KOPT-K1 (cell line): ENCODE results near the gene SREBF2.
A peak's percentile ranks its signal among the peaks of the same experiment; 100 is the strongest.
"Not testable (repeated sequence)": the region's sequence is repeated elsewhere in the genome, so short reads cannot be mapped to it uniquely, and the experiment has no call there.

Experiments
- H3K27ac ChIP-seq: fragments of 200-600 bp; sonication (generic); 2 replicates; pipeline ENCODE4 v1.5.1; 2016; ENCODE audit warnings: antibody characterized with exemption, mild to moderate bottlenecking, low read depth, low read length; ENCODE audit not compliant: poor library complexity, severe bottlenecking
- H3K36me3 ChIP-seq: fragments of 200-600 bp; sonication (generic); 2 replicates; pipeline ENCODE4 v1.5.1; 2017; ENCODE audit warnings: antibody characterized with exemption, mild to moderate bottlenecking, low read length, moderate library complexity; ENCODE audit not compliant: insufficient read depth
- H3K9me3 ChIP-seq: fragments of 200-600 bp; sonication (generic); 2 replicates; pipeline ENCODE4 v1.5.1; 2017; ENCODE audit warnings: antibody characterized with exemption, low read length, mild to moderate bottlenecking; ENCODE audit not compliant: insufficient read depth, poor library complexity, severe bottlenecking

SREBF2 gene

DNA sequence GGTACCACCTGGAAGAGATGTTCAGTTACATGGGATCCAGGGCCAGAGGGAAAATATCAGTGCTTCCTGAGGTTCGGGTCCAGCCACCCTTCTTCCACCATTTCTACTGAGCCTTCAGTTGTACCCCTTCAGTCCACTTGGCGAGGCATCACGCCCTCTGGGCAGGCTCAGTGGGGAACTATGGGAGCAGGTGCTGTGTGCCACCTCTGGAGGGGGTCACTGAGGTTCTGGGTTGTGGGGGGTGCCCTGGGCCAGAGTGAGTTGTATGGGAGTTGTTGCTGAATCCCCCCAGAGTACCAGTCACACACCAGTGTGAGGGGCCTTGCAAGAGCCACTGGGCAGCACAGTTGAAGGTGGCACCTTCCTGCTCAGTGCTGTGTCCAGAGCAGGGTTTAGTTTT, 2.7 kb upstream of the SREBF2 start:
- peaks cover 25% of the 10 kb centered on the region; the same call in 1 of the 2 replicates for H3K36me3 ChIP-seq
- H3K9me3 ChIP-seq = no peaks in the 10 kb centered on the region
- peak overlapping the region; percentile 7 for H3K27ac ChIP-seq

DNA sequence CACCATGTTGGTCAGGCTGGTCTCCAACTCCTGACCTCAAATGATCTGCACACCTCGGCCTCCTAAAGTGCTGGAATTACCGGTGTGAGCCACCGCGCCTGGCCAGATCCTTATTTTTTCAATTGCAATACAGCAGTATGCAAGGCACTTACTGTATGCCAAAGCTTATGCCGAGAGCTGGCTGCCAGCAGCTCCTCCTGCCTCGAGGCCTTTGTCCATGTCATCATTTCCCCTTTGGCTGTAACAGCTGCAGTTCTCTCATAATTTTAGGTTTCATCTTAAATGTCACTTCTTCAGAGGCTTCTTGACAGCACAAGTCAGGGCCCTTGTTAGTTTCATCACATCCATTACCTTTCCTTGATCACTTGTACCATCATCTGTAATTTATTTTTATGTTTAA, 1.5 kb upstream of the SREBF2 start:
- no peaks in the 10 kb centered on the region for H3K9me3 ChIP-seq
- H3K36me3 ChIP-seq = peaks cover 24% of the 10 kb centered on the region
- H3K27ac ChIP-seq = peak overlapping the region; percentile 100

DNA sequence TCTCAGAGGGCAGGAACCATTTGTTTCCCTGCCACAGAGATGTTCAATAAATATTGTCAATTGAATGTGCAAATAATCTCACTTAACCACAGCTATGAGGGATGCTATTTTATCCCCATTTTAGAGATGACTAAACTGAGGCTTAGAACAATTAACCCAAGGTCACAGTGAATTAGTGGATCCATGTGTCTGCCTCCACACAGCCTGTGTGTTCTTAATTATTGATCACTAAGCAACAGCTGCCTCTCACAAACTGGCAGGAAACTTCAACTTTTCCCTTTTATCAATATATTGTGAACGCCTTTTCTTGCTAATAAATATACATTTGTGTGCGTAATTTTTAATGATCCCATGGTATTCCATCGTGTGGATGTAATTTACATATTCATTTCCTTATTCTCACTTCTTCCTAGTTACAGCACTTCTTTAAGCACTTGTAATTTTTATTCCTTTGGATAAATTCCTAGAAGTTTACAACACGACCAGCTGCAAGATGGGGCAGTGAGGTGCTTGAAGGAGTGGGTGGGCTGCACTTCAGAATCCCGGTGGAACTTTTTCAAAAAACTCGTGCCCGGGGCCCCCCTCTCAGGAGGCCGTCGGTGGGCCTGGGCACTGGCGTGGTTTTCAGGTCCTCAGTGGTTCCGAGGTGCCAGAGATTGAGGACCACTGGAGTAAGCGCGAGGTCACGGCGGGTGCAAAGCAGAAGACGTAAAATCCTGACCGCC, 915 bp upstream of the SREBF2 start:
- Histone ChIP-seq H3K9me3 (no peaks in the 10 kb centered on the region), H3K27ac (peak overlapping the region; percentile 100), H3K36me3 (peaks cover 24% of the 10 kb centered on the region)

DNA sequence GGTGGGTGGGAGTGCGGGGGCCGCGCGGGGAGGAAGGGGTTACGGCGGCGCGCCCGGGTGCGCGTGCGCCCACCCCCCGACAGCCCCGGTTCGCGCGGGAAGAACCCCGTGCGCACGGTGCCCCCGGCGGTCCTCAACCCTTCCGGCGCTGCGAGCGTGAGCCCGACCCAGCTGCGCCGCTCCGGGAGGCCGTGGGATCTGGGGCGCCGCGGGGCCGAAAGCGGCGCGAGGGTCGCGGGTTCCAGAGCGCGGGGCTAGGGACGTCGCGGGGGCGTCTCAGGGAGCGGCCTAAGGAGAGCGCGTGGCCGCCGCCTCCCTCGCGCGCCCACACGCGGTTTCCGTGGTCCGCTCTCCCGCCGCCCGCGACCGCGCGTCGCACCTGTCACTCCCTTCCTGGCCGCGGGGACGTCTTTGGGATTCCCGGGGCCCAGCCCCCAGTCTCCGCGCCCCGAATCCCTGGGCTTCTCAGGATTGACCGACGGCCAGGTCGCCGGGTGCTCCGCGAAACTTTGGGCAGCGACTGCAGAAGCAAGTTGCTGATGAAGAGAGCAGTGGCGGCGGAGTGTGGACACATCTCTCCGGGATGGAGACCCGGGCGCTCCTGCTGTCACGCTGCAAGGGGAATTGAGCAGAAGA, 582 bp downstream of the SREBF2 start:
- H3K27ac ChIP-seq = peak overlapping the region; percentile 100
- H3K9me3 ChIP-seq = no peaks in the 10 kb centered on the region
- peaks cover 34% of the 10 kb centered on the region for H3K36me3 ChIP-seq

DNA sequence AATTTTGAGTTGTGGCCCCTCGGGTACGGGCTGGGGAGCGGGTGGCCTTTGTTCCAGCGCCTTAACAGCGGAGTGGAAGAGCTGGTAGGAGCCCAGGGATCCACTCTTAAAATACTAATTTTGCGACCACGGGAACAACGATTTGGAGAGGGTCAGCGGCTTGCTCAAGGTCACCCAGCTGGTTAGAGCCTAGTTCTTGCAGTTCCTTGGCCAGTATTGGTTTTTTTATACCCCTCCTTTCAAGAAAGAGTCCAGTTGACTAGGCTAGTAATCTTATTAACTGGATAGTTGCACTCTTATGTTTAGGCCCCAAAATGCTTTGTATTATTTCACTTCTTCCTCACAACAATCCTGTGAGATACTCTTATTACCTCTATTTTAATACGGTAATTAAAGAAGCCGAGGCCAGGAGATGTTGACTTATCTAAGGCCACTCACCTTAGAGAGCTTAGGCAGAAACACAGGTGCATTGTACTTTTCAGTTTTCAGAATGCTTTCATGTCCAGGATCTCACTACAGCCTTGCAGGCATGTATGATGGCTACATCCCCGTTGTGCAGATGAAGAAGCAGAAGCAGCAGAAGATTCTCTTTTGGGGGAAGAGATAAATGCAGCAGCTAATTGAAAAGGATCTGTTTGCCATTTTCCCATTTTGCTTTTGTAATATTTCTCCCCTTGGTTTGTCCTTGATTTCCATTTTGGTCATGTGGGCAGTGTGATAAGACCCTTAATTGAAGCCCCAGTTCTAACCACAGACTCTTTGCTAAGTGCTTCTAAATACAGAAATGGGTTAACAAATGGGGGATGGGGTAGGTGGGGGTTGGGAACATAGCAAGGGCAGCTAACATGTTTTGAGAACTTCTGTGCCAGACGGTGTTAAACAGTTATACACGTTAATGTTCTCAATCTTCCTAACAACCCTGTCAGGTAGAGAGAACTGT, 1.4 kb downstream of the SREBF2 start:
- H3K9me3 ChIP-seq = no peaks in the 10 kb centered on the region
- H3K36me3 ChIP-seq = peaks cover 41% of the 10 kb centered on the region
- H3K27ac ChIP-seq = peak overlapping the region; percentile 100

DNA sequence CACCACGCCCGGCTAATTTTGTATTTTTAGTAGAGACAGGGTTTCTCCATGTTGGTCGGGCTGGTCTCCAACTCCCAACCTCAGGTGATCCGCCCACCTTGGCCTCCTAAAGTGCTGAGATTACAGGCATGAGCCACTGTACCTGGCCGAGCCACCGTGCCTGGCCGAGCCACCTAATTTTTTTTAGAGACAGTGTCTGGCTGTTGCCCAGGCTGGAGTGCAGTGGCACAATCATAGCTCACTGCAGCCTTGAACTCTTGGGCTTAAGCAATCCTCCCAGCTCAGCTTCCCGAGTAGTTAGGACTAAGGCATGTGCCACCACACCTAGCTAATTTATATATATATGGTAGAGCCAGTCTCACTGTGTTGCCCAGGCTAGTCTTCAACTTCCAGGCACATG, 2.6 kb downstream of the SREBF2 start:
- peaks cover 53% of the 10 kb centered on the region for H3K36me3 ChIP-seq
- H3K27ac ChIP-seq, H3K9me3 ChIP-seq: not testable (repeated sequence)

DNA sequence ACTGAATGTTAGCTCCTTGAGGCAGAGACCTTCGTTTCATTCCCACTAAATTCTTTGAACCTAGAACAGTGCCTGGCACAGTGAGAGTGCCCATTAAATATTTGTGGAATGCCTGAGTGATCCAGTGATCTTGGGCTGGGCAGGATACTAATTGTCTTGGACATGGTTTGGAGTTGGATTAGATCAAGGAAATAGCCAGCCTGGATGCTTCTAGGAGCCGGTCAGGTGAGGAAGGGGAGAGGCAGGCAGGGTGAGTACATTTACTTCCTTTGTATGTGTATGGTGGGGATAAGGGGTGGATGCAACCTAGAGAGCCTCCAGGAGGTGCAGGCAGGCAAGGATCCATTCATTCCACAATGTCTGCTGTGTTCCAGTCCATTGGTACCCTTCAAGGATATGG, 3.6 kb downstream of the SREBF2 start:
- peaks cover 64% of the 10 kb centered on the region for H3K36me3 ChIP-seq
- H3K9me3 ChIP-seq = no peaks in the 10 kb centered on the region
- H3K27ac ChIP-seq = peak overlapping the region; percentile 1

DNA sequence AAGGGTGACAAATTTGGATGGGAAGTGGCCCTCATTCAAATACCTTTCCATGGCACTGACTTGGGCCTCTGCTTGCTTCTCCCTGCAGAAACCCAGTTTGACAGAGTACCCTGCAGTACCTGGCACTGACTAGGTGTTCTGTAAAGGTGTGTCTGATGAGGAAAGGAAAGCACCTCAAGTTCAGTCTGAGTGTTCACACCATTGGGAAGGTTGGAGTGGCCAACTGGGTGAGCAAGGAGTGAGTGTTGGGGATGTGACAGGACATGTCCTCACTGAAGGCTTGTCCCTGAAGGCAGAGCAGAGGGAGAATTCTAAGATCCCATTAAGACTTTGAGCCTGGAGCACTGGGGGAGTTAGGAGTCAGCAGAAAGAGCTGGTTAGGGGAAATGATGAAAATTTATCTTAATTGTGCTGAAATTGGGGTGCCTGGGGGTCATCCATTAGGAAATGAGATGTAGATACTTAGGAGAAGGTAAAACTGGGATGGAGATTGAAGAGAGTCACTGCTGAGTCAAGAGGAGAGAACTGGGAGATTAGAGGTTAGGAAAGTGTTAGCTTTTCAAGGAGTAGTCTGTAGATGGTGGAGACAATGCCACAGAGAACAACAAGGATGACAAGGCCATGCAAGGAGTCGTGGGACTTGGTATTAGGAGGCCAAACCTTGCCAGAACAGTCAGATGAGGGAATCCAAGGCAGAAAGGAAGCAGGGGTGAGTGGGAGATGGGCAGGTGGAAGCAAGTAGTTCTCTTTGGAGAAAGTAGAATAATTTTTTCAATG, 6.1 kb downstream of the SREBF2 start:
- Histone ChIP-seq H3K9me3 (no peaks in the 10 kb centered on the region), H3K36me3 (peaks cover 86% of the 10 kb centered on the region), H3K27ac (no peak overlapping the region)

DNA sequence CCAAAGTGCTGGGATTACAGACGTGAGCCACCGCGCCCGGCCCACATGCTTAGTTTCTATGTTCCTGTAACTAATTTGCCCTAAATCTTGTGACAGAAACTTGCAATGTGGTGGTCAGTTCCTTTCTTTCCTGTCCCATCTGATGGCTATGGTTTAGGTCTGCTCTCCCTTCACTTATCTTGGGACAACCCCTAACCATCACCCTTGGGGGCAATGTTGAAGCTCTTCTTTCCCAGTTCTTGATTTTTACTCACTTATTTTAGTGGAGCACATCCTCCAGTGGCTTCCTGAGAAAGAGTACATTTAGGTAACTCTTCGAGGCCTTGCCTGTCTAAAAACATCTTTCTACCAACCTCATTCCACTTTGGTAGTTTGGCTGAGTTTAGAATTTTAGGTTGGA, 7.3 kb downstream of the SREBF2 start:
- Histone ChIP-seq H3K9me3 (no peaks in the 10 kb centered on the region), H3K27ac (no peak overlapping the region), H3K36me3 (peaks cover 90% of the 10 kb centered on the region)

DNA sequence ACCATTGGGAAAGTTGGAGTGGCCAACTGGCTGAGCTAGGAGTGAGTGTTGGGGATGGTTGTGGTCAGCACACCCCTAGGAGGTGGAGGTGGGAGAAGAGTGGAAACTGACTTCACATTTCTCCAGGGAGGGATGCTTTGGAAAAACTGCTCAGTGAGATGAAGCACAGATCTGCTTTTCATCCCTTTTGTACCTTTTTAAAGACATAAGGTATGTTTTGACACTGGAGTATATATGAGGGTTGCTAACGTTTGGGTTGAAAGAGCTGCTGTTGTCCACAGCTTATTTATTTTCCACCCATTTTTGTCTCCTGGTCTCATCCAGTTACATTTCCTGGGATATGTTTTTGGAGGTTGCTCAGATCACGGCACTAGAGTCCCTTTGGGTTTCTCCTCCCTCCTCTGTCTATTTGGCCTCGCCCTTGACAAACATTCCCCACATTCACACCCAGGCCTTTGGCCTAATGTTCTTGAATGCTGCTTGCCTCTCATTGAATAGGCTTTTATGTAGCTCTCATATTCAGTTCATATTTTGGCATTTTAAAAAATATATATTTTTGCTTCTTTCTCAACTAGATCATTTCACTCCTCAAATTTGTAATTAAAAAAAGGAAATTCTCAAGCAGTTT, 8.3 kb downstream of the SREBF2 start:
- Histone ChIP-seq H3K36me3 (peaks cover 85% of the 10 kb centered on the region), H3K9me3 (no peaks in the 10 kb centered on the region), H3K27ac (no peak overlapping the region)

DNA sequence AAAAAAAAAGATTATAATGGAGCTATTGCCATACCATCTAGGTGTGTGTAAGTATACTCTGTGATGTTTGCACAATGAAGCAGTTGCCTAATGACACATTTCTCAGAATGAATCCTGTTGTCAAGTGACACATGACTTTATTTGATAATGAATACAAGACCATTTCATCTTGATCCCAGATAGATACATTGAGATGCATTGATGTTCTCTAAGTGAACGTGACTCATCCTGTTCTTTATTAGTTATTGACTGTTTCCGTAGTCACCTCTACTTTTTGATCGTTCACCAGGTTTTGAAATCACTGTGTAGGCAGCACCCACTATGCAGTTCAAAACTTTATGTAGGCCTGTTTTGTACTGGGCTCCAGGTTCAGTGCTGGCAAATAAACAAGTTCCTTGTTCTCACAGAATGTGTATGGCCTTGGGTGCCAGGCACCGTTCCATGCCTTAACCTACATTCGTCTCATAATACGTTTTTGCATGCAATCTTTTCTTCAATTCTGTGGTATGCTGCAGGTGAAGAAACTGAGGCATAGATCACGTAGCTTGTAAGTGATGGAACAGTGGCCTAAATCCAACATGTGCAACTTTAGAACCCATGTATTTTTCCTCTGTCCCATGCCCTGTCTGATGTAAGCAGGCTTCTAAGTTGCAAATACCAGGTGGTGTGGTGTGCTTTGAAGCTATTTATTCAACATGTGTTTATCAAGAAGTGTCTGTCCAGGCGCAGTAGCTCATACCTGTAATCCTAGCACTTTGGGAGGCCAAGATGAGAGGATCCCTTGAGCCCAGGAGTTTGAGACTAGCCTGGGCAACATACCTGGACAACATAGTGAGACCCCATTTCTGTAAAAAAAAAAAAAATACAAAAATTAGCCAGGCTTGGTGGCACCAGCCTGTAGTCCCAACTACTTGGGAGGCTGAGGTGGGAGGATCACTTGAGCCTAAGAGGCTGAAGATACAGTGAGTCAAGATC, 10.4 kb downstream of the SREBF2 start:
- no peak overlapping the region for H3K27ac ChIP-seq
- peaks cover 85% of the 10 kb centered on the region for H3K36me3 ChIP-seq
- H3K9me3 ChIP-seq = no peaks in the 10 kb centered on the region

DNA sequence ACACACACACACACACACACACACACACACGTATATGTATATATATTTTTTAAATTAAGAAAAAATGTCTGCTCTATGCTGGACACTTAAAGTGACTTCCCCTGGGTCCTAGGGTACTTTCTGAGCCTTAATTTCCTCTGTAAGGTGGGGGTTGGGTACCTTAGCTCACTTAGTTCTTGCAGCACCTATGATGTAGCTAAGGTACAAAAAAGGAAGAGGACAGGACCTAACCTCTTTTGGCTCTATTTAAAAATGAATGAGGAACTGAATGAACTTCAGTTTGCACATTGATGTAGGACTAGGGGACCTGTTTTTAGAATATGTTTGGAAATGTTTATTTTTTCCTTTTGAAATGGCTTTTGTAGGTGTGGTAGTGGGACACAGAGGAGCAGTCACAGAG, 11.1 kb downstream of the SREBF2 start:
- Histone ChIP-seq H3K27ac (no peak overlapping the region), H3K9me3 (no peaks in the 10 kb centered on the region), H3K36me3 (peaks cover 84% of the 10 kb centered on the region)

DNA sequence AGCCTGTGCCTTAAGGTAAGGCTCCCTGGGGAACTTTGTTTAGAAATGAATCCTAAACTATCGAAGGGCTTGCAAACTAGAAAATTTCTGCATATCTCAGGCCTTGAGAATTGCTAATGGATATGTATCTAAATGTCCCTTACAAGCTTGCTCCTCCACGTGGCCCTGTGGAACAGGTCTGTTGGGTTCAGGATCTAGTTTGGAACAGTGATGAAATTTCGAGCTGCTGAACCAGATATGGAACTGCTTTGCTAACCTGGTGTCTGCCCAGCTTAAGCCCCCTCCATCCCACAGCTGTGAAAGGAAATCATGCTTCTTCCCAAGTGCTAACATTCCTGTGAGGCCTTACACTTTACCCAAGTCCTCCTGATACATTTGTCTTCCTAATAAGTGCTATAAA, 11.6 kb downstream of the SREBF2 start:
- H3K9me3 ChIP-seq = no peaks in the 10 kb centered on the region
- peaks cover 84% of the 10 kb centered on the region for H3K36me3 ChIP-seq
- H3K27ac ChIP-seq = no peak overlapping the region
